ENCODE measurements around the gene PRLR.

- no peak for TF ChIP-seq CTCF (IDR thresholded peaks at IDR 0.05 in 4 of 5, conservative IDR thresholded peaks at IDR 0.05 in 1 of 5)
- no peak for TF ChIP-seq POLR2A (IDR thresholded peaks at IDR 0.05)
Measured at GRCh38 chr5:35230038-35230611, at the start of gene PRLR.

Measured in gastrocnemius medialis (tissue), 4 donors.